B cell (primary cell): ENCODE measurements around the gene PNPLA5. TPM values are rescaled to one million over a fixed set of nuclear protein-coding genes. Genes with fewer than 3 reads are reported as not detected.

Source experiments
- ATAC-seq: fragments of 200-7000 bp; cut with Tn5 transposase; one replicate; pipeline ENCODE4 v1.10.0; 2021; ENCODE audit warnings: low read depth, mild to moderate bottlenecking, moderate number of reproducible peaks, moderate library complexity
- CTCF ChIA-PET: fragments of 350-600 bp; sonication (Branson Sonifier 250); formaldehyde crosslinking; loops from one replicate; lab custom pipeline; 2021; ENCODE audit warnings: antibody characterized with exemption, inconsistent platforms; lab: Charles Lee
- POLR2A ChIA-PET: fragments of 350-600 bp; sonication (Branson Sonifier 250); formaldehyde crosslinking; loops from one replicate; lab custom pipeline; 2021; ENCODE audit warnings: antibody characterized with exemption; lab: Charles Lee
- DNase-seq: peaks from one replicate; pipeline ENCODE4 v3.0.0; 2013
- H2AFZ ChIP-seq: 2 replicates; pipeline ENCODE4 v1.6.1; 2012; ENCODE audit warnings: mild to moderate bottlenecking, low read depth, low read length; ENCODE audit not compliant: insufficient read depth, poor library complexity, severe bottlenecking
- H3K27ac ChIP-seq, 2 donors: 1 replicate in 1 of 2; 2 replicates in 1 of 2; pipeline ENCODE4 v1.5.1; 2012 to 2013; ENCODE audit warnings: low read length in 2 of 2, mild to moderate bottlenecking in 2 of 2, moderate library complexity in 1 of 2
- H3K27me3 ChIP-seq, 4 experiments: fragments of 200-600 bp in 1 of 4; sonication (generic) in 1 of 4; replicated peaks in 1 of 4; 1 replicate in 2 of 4; 2 replicates in 2 of 4; pipeline versions ENCODE4 v1.6.1 to v1.7.0; 2013 to 2016; ENCODE audit warnings: low read length in 3 of 4, mild to moderate bottlenecking in 2 of 4, mixed read lengths in 1 of 4, moderate library complexity in 1 of 4; ENCODE audit not compliant: insufficient read depth in 4 of 4, control insufficient read depth in 3 of 4; ENCODE audit errors: control extremely low read depth in 1 of 4
- H3K36me3 ChIP-seq, 2 experiments: replicated peaks in 1 of 2; 1 replicate in 1 of 2; 2 replicates in 1 of 2; pipeline versions ENCODE4 v1.6.1 to v1.7.1; 2013; ENCODE audit warnings: low read length in 1 of 2; ENCODE audit not compliant: insufficient read depth in 2 of 2, control insufficient read depth in 1 of 2; ENCODE audit errors: control extremely low read depth in 1 of 2, extremely low read depth in 1 of 2
- H3K4me1 ChIP-seq, 2 donors: fragments of 200-600 bp in 1 of 2; sonication (generic) in 1 of 2; 1 replicate in 1 of 2; 2 replicates in 1 of 2; pipeline versions ENCODE4 v1.5.1 to v1.6.1; 2013 to 2017; ENCODE audit warnings: low read length in 2 of 2; ENCODE audit not compliant: control insufficient read depth in 2 of 2, insufficient read depth in 2 of 2
- H3K4me2 ChIP-seq: replicated peaks from 2 replicates; pipeline ENCODE3; 2012; ENCODE audit warnings: mild to moderate bottlenecking, low read depth, low read length; ENCODE audit not compliant: poor library complexity, severe bottlenecking
- H3K4me3 ChIP-seq, 5 experiments: fragments of 200-600 bp in 1 of 5; sonication (generic) in 1 of 5; 1 replicate in 3 of 5; 2 replicates in 2 of 5; pipeline versions ENCODE4 v1.5.1 to v1.7.0; 2011 to 2016; ENCODE audit warnings: low read length in 4 of 5, mild to moderate bottlenecking in 4 of 5, low read depth in 2 of 5, control low read depth in 1 of 5, moderate library complexity in 1 of 5; ENCODE audit not compliant: insufficient read depth in 1 of 5; ENCODE audit errors: control extremely low read depth in 1 of 5, extremely low read depth in 1 of 5
- H3K79me2 ChIP-seq: fragments of 200-600 bp; sonication (generic); one replicate; pipeline ENCODE4 v1.6.0; 2016; ENCODE audit warnings: low read length; ENCODE audit not compliant: control insufficient read depth, insufficient read depth
- H3K9ac ChIP-seq: fragments of 200-600 bp; sonication (generic); 2 replicates; pipeline ENCODE4 v1.6.1; 2017; ENCODE audit warnings: mild to moderate bottlenecking, low read length, moderate library complexity
- H3K9me3 ChIP-seq, 3 donors: one replicate each; pipeline versions ENCODE4 v1.6.1 to v1.7.1; 2013; ENCODE audit warnings: low read length in 2 of 3; ENCODE audit not compliant: control insufficient read depth in 2 of 3, insufficient read depth in 1 of 3; ENCODE audit errors: control extremely low read depth in 1 of 3
- H4K20me1 ChIP-seq: 2 replicates; pipeline ENCODE4 v1.6.0; 2012; ENCODE audit warnings: mild to moderate bottlenecking, low read length; ENCODE audit not compliant: insufficient read depth, control insufficient read depth, poor library complexity, severe bottlenecking
- H3K27ac Mint-ChIP-seq: one replicate; pipeline ENCODE4 v1.8.0; 2021; ENCODE audit warnings: mixed read lengths
- H3K27me3 Mint-ChIP-seq: one replicate; pipeline ENCODE4 v1.8.0; 2021; ENCODE audit warnings: mixed read lengths
- H3K4me1 Mint-ChIP-seq: one replicate; pipeline ENCODE4 v1.8.0; 2021; ENCODE audit warnings: mixed read lengths
- H3K4me3 Mint-ChIP-seq: one replicate; pipeline ENCODE4 v1.8.0; 2021; ENCODE audit warnings: mixed read lengths
- H3K9me3 Mint-ChIP-seq: one replicate; pipeline ENCODE4 v1.8.0; 2022; ENCODE audit warnings: mixed read lengths; ENCODE audit not compliant: insufficient read depth
- EZH2 ChIP-seq: IDR thresholded peaks from 2 replicates; pipeline ENCODE4 v1.6.1; 2012; ENCODE audit warnings: borderline replicate concordance, low read depth, mild to moderate bottlenecking, moderate library complexity, low read length; ENCODE audit not compliant: insufficient read depth, poor library complexity, severe bottlenecking
- WGBS: methylation state at CpG from one replicate; pipeline ENCODE4 v1.1.5; 2013; ENCODE audit warnings: missing lambda C conversion rate; ENCODE audit not compliant: insufficient coverage; 5-methylcytosine and 5-hydroxymethylcytosine counted together
- intact Hi-C: fragments of 100-400 bp; cut with micrococcal nuclease; formaldehyde crosslinking; loops from one replicate; pipeline ENCODE4 v1.10.0; 2022
- polyA plus RNA-seq: library from polyadenylated mRNA; depleted of rRNA; stranded (reverse); fragments of >200 nt; gene quantifications from 2 replicates; pipeline ENCODE4 v1.2.3, GENCODE V29; 2012
- total RNA-seq, 2 donors: library from RNA; stranded (reverse); fragments of 120-200 nt in 1 of 2; gene quantifications; 1 replicate in 1 of 2; 2 replicates in 1 of 2; pipeline versions ENCODE4 v1.2.3 to v1.2.4, GENCODE V29; 2013 to 2022
- TF ChIP-seq, protein P1 (sequence below): fragments of 200-600 bp; IDR thresholded peaks from one replicate; pipeline ENCODE4 v1.8.0; 2022; ENCODE audit warnings: antibody characterized with exemption, mild to moderate bottlenecking

PNPLA5 gene
- total and polyA plus RNA-seq, 2 donors (not counting 1 experiment from before 2014, with no cell fraction given) = not detected

DNA sequence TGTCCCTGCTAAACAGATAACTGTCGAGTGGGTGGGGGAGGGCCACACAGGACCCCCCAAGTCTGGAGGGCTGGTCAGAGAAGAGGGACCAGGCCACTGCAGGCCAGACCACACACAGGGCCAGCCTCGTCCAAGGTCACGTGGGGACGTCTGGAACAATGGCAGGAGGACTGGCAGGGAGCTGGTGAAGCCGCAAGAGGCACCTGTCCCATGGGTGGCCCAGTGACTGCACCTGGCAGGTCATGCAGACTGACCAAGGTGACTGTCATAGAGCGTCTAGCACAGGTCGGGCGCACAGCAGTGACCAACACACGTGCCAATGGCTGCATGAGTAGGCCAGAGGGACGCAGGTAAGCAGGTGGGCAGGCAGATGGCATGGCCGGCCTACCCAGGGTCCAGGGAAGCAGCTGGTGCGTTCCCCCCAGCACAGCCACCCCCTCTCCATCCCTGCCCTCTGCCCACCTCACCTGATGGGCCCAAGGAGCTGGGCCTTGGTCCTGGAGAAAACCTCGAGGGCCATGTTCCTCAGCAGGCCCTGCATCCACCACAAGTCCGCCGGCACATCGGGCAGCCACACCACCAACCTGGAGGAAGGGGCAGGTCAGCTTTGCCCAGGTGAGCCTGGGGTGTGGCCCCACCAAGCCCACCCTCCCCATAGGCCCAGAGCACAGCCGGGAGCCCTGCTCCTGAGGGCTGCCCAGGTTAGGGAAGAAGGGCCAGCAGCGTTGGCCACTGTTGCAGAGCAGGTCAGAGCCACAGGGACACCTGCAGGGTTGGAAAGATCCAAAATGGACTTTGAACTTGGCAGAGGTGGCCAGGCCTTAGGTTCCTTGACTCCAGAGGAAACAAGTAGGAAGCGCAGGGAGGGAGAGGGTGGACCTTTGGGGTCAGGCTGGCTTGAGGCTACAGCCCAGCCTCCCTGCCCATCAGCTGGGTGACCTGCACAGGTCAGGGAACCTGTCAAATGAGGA, 10.4 kb downstream of the PNPLA5 start:
- H3K4me1 Mint-ChIP-seq = peaks cover 4% of the 10 kb centered on the region
- H3K79me2 ChIP-seq = no peaks in the 10 kb centered on the region
- peaks cover 0 to 3% (median 0%) of the 10 kb centered on the region in 3 donors for H3K9me3 ChIP-seq
- no peak for ATAC-seq
- H3K4me3 ChIP-seq = no peak overlapping the region
- no peak overlapping the region for H3K4me2 ChIP-seq
- TF ChIP-seq, protein P1, sequence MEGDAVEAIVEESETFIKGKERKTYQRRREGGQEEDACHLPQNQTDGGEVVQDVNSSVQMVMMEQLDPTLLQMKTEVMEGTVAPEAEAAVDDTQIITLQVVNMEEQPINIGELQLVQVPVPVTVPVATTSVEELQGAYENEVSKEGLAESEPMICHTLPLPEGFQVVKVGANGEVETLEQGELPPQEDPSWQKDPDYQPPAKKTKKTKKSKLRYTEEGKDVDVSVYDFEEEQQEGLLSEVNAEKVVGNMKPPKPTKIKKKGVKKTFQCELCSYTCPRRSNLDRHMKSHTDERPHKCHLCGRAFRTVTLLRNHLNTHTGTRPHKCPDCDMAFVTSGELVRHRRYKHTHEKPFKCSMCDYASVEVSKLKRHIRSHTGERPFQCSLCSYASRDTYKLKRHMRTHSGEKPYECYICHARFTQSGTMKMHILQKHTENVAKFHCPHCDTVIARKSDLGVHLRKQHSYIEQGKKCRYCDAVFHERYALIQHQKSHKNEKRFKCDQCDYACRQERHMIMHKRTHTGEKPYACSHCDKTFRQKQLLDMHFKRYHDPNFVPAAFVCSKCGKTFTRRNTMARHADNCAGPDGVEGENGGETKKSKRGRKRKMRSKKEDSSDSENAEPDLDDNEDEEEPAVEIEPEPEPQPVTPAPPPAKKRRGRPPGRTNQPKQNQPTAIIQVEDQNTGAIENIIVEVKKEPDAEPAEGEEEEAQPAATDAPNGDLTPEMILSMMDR = no peak
- TF ChIP-seq EZH2 = no peak
- peaks cover 0 to 5% of the 10 kb centered on the region in 2 donors for H3K4me1 ChIP-seq
- H3K27ac Mint-ChIP-seq = no peak overlapping the region
- no peak overlapping the region for H3K4me3 Mint-ChIP-seq
- no peak overlapping the region for H2AFZ ChIP-seq
- H3K36me3 ChIP-seq = no peaks in the 10 kb centered on the region
- H3K9ac ChIP-seq = no peak overlapping the region
- H3K9me3 Mint-ChIP-seq = no peaks in the 10 kb centered on the region
- no peak overlapping the region for H3K27ac ChIP-seq
- peaks cover 0 to 10% (median 0%) of the 10 kb centered on the region in 4 experiments for H3K27me3 ChIP-seq
- peaks cover 25% of the 10 kb centered on the region for H3K27me3 Mint-ChIP-seq
- 91% methylated on average over 19 of the region's 19 CpGs for WGBS
- H4K20me1 ChIP-seq = no peaks in the 10 kb centered on the region
- intact Hi-C loops = loop anchor here (2.0 kb wide), 1 partner anchor 745 kb away; no protein-coding TSS in a partner anchor
- ChIA-PET CTCF (no interaction called here), POLR2A (no interaction called here)
- DNase-seq = no peak

DNA sequence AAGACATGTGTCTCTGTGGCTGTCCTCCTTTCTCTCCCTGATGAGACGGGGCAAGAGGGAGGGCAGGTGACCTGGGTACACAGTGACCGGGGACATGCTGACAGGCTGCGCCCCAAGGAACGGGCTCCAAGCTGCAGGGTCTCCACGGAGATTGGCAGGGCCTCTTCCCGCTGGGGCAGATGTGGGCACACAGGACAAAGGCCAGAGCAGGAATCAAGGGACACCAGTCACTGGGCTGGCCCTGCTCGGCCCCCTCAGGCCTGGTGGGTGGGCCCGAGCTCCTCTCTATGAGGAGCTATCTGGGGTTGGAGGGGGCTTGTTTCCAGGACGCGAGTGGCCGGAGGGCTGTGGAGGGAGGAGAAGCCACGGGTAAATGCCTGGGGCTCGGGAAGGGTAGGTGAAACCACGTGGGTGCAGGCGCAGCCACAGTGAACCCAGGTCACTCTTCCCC, 11.2 kb downstream of the PNPLA5 start:
- Mint-ChIP-seq H3K4me3 (no peak overlapping the region), H3K27ac (no peak overlapping the region), H3K27me3 (peaks cover 30% of the 10 kb centered on the region), H3K4me1 (peaks cover 4% of the 10 kb centered on the region), H3K9me3 (no peaks in the 10 kb centered on the region)
- Histone ChIP-seq H3K79me2 (no peaks in the 10 kb centered on the region), H3K9me3 (peaks cover 0 to 3% (median 0%) of the 10 kb centered on the region in 3 donors), H3K4me2 (no peak overlapping the region), H3K27me3 (peaks cover 0 to 10% (median 0%) of the 10 kb centered on the region in 4 experiments), H3K36me3 (no peaks in the 10 kb centered on the region), H2AFZ (no peak overlapping the region), H4K20me1 (no peaks in the 10 kb centered on the region), H3K4me1 (peaks cover 0 to 5% of the 10 kb centered on the region in 2 donors), H3K9ac (no peak overlapping the region), H3K27ac (no peak overlapping the region), H3K4me3 (no peak overlapping the region)
- TF ChIP-seq EZH2 = no peak
- DNase-seq (no peak), ATAC-seq (no peak)
- POLR2A ChIA-PET = no interaction called here
- WGBS = 90% methylated on average over 14 of the region's 15 CpGs
- intact Hi-C loops = no loop called here
- CTCF ChIA-PET = no interaction called here
